H1 (cell line): ENCODE results near the gene TIMMDC1.

Source experiments
- ASH2L ChIP-seq: fragments of 200-600, 300-600 bp; sonication (generic); IDR thresholded peaks from one replicate; pipeline ENCODE4 v1.7.1; 2017; ENCODE audit warnings: low read length
- SRF ChIP-seq: IDR thresholded peaks from 2 replicates; pipeline ENCODE4 v1.6.1; 2011; ENCODE audit warnings: mild to moderate bottlenecking, low read depth, low read length, moderate library complexity
- TF ChIP-seq, protein P1 (sequence below), 3 experiments: IDR thresholded peaks; 1 replicate in 2 of 3; 2 replicates in 1 of 3; pipeline versions ENCODE4 v1.5.1 to v1.6.1; 2011; ENCODE audit warnings: low read length in 3 of 3, mild to moderate bottlenecking in 3 of 3, inconsistent platforms in 2 of 3, low read depth in 1 of 3, moderate library complexity in 1 of 3; ENCODE audit not compliant: insufficient read depth in 1 of 3; ENCODE audit errors: control extremely low read depth in 1 of 3

DNA sequence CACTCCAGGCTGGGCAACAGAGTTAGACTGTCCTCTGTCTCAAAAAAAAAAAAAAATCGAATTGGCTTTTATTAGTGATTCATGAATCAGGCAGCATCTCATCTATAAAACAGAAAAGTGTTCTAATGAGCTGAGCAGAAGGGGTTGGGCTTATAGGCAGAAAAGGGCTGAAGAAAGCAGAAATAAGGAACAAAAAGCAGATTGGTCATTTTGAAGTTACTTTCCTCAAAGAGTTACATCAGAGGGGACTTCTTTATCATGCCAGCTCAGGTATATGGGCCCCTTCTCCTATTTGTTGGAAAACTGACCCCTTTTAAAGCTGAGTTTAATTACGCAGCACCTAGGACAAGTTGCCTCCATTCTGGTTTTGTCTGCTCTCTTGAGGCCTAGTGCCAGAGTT, 30.3 kb upstream of the TIMMDC1 start:
- no peak for TF ChIP-seq ASH2L
- TF ChIP-seq SRF: no peak
- TF ChIP-seq, protein P1, sequence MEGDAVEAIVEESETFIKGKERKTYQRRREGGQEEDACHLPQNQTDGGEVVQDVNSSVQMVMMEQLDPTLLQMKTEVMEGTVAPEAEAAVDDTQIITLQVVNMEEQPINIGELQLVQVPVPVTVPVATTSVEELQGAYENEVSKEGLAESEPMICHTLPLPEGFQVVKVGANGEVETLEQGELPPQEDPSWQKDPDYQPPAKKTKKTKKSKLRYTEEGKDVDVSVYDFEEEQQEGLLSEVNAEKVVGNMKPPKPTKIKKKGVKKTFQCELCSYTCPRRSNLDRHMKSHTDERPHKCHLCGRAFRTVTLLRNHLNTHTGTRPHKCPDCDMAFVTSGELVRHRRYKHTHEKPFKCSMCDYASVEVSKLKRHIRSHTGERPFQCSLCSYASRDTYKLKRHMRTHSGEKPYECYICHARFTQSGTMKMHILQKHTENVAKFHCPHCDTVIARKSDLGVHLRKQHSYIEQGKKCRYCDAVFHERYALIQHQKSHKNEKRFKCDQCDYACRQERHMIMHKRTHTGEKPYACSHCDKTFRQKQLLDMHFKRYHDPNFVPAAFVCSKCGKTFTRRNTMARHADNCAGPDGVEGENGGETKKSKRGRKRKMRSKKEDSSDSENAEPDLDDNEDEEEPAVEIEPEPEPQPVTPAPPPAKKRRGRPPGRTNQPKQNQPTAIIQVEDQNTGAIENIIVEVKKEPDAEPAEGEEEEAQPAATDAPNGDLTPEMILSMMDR (IDR thresholded peaks at IDR 0.05; ENCODE audit: control extremely low read depth in 1 of 3, insufficient read depth in 1 of 3, low read depth in 1 of 3, low read length in 3 of 3): no peak
